ENCODE results near the gene ZNF592.

GRCh38 chr15:84797212-84797611 is 48.8 kb downstream of the ZNF592 start:
- TF ChIP-seq CTCF (conservative IDR thresholded peaks at IDR 0.05 in 1 of 2, IDR thresholded peaks at IDR 0.05 in 1 of 2; ENCODE audit: extremely low read depth in 1 of 2, insufficient read depth in 1 of 2, low read depth in 1 of 2, low read length in 2 of 2) (no peak), EZH2 (IDR thresholded peaks at IDR 0.05; ENCODE audit: borderline replicate concordance, low read length) (no peak)
